ENCODE results near the gene CDK5RAP2. TPM values are rescaled to one million over a fixed set of nuclear protein-coding genes. Genes with fewer than 3 reads are reported as not detected.
A peak's percentile ranks its signal among the peaks of the same experiment; 100 is the strongest.

The CDK5RAP2 gene
- total RNA-seq, 1 experiment from 2014 or later, result 56.4 TPM

- Histone ChIP-seq H2BK15ac (ENCODE audit: low read depth, low read length) (no peak overlapping the region), H2BK120ac (ENCODE audit: low read depth, low read length, poor library complexity, severe bottlenecking) (no peak overlapping the region), H3K4me1 (ENCODE audit: insufficient read depth, low read length) (no peaks in the 10 kb centered on the region), H3K4me2 (ENCODE audit: insufficient read depth, insufficient read length, low read length) (no peak overlapping the region), H3K14ac (ENCODE audit: insufficient read depth, low read length) (no peak overlapping the region), H2BK20ac (ENCODE audit: low read depth, low read length, poor library complexity, severe bottlenecking) (no peak overlapping the region), H3K9ac (ENCODE audit: extremely low read depth, insufficient read length, low read length) (no peak overlapping the region), H4K91ac (ENCODE audit: insufficient read length, low read depth, low read length) (no peak overlapping the region), H2BK12ac (ENCODE audit: insufficient read length, low read depth, low read length) (no peak overlapping the region), H2AFZ (ENCODE audit: low read length) (no peak overlapping the region), H3K18ac (ENCODE audit: insufficient read length, low read depth, low read length) (no peak overlapping the region), H4K5ac (ENCODE audit: insufficient read length, low read depth, low read length) (no peak overlapping the region), H2BK5ac (ENCODE audit: insufficient read length, low read length) (no peak overlapping the region), H2AK5ac (ENCODE audit: insufficient read length, low read length) (no peak overlapping the region), H3K79me2 (ENCODE audit: insufficient read depth, low read length) (no peaks in the 10 kb centered on the region), H3K27me3 (ENCODE audit: insufficient read depth, low read length) (no peaks in the 10 kb centered on the region), H3K79me1 (ENCODE audit: insufficient read depth, low read depth, low read length, poor library complexity, severe bottlenecking) (no peaks in the 10 kb centered on the region), H4K20me1 (ENCODE audit: control insufficient read depth, insufficient read depth, insufficient read length) (no peaks in the 10 kb centered on the region), H3T11ph (ENCODE audit: low read length) (no peak overlapping the region), H3K56ac (ENCODE audit: insufficient read length, low read depth, low read length) (no peak overlapping the region), H3K23me2 (ENCODE audit: insufficient read length, low read depth, low read length, poor library complexity, severe bottlenecking) (no peaks in the 10 kb centered on the region), H3K27ac (ENCODE audit: insufficient read length, low read depth, low read length) (no peak overlapping the region), H4K8ac (replicated peaks; ENCODE audit: insufficient read length, low read depth, low read length) (no peak overlapping the region), H3K9me3 (ENCODE audit: control insufficient read depth, low read depth, low read length) (no peaks in the 10 kb centered on the region), H3K4ac (ENCODE audit: low read depth, low read length) (no peak overlapping the region), H3K23ac (ENCODE audit: insufficient read length, low read depth, low read length) (no peak overlapping the region)
- H3K9me3 Mint-ChIP-seq, result peaks cover 7 to 8% of the 10 kb centered on the region in 2 experiments
- H3K4me1 Mint-ChIP-seq, result peaks cover 10 to 16% of the 10 kb centered on the region in 2 experiments
- no CpG with 5 or more reads among the region's 24 CpGs for WGBS (ENCODE audit: extremely low coverage, insufficient read length, low lambda C conversion rate)
- no peak overlapping the region; a peak in 1 of 5 replicates for H3K4me3 Mint-ChIP-seq
- peaks cover 12 to 22% (median 20%) of the 10 kb centered on the region in 3 experiments for H3K36me3 Mint-ChIP-seq (ENCODE audit: insufficient read depth in 1 of 3, low read depth in 3 of 3)
- H3K27ac Mint-ChIP-seq, result peak overlapping the region in 1 of 3 experiments; percentile 83; a peak in 2 of 7 replicates
- TF ChIP-seq CTCF (conservative IDR thresholded peaks at IDR 0.05), result no peak
- no peak for DNase-seq
- peaks cover 2% of the 10 kb centered on the region; the same call in 1 of the 2 replicates for H3K27me3 Mint-ChIP-seq (ENCODE audit: low read depth)
Observed at GRCh38 chr9:120383999-120384924, 195.7 kb downstream of the CDK5RAP2 start.

Data from H9 (cell line).